HG02840 (cell line): ENCODE data around the gene CBX6.
"Not testable (repeated sequence)": the region's sequence is repeated elsewhere in the genome, so short reads cannot be mapped to it uniquely, and the experiment has no call there.

Experiments
- ATAC-seq: cut with Tn5 transposase; IDR thresholded peaks from one replicate; pipeline ENCODE4 v1.9.1; 2021; ENCODE audit warnings: mild to moderate bottlenecking, moderate library complexity, moderate number of reproducible peaks; ENCODE audit not compliant: unreplicated experiment, low FRiP score

Gene CBX6

DNA sequence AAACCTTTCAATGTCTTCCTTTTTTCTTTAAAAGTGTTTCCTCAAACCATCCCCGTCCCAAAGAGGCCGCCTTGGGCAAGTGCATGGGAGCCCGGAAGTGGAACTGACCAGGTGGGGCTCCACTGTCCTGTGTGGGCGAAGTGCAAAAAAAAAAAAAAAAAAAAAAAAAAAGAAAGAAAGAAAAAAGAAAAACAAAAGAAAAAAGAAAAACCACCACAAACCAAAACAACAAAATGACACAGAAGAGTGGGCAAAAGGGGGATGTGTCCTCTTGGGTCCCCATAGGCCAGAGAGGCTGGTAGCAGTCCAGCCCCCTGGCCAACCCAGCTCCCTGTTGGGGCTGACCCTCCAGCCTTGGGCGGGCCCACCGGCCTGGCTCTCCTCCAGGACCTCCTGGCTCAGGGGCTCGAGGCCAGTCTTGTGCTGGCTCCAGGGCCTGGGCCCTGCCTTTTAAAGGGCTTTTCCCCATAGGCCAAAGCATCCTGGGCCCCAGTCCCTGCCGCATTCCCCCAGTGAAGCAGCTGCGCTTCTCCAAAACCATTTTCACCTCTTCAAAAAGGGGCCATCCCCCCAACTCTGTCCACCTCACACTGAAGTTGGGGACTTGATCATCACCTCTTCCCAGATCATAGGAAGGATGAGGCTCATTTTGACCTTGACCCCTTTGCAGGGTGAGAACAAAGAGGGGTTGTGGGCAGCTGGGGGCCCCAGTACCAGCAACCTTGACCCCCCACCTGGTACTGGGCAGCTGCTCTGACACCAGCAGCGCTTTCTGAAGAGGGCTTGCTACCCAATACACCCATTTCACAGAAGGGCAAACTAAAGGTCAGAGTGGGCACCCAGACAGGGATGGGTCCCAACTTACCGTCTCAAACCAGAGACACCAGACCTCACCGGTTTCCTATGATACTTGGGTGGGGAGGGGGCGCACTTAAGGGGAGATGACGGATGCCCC, 9.4 kb downstream of the CBX6 start:
- ATAC-seq, result no peak

DNA sequence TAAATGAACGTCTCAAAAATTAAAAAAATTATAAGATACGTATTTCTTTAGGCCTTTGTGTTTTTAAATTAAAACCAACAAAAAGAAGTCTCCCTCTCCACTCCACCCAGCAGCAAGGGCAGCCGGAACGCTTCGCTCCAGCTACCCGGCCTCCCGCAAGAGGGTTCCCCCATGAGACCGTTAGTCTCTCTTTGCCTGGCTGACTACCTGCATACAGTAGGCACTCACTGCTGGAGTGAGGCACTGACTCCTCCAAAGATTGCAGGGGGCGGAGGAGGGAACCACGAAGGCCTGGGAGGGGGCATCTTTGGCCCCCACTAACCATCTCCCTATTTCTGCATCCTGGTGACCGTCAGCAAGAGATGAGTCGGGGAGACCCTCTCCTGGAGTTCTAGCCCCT, 10.1 kb downstream of the CBX6 start:
- ATAC-seq, result no peak

DNA sequence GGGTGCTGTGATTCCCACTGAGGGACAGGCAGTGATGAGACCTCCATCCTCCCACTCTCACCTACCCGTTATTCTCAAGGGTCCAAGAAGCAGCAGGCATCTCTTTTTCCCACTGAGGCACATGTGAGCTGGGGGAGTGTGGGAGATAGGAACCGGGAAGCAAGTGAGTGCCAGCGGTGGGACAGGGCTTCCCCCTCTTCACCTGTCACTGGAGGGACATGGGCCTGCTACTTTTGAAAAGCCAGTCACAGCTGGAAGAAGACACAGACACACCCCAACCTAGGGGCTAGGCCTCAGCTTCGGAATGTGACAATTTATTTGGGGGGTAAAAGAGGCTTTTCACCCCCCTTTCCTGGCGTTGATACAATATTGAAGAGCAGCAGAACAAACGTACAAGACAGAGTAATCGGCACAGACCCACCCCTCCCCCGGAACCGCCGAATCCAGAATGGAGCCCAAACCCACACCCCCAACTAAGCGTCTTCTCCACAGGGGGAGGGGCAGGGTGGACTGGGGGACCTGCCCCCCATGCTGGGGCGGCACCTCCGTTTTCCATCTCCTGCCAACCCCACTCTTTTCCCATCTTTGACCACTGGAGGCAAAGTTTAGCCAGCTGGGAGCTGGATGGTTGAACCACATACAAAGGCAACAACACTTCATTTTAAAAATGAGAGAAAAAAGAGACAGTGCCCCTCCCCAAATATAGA, 10.7 kb downstream of the CBX6 start:
- no peak for ATAC-seq

DNA sequence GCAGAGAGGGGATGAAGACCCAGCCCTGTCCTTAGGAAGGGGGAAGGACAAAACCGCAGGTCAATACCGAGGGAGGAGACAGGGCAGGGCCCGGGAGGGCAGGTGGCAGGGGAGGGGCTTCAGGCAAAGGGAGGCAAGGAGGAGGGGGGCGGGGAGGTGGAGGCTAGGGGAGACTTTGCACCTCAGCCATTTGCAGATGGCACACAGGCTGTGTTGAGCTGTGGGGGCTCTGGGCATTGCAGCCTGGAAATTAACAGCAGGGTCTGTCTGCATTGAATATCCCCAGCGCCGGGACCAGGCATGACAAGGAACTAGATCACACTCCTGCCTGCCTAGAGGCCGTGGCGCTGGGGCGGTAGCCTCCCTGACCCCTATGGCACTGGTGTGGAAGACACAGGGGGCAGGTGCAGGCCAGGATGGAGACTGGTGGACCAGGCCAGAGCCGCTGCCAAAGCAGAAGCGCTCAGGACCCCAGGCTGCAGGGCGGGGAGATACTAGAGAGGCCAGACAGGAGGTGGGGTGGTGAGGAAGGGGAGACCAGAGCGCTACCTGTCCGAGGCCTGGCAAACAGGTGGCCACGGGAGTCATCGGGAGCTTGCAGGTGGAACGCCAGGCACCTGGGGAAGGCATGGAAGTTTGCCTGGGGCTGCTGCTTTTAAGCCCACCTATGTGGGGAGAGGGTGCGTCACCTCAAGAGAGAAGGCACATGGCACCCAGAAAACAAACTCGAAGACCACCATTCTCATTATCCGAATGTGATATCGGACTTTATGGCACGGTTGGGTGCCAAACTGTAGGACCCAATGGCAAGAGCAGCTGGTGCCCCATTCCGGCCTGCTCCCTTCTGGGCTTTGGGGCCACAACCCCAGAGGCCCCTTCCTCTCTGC, 11.5 kb downstream of the CBX6 start:
- no peak for ATAC-seq

DNA sequence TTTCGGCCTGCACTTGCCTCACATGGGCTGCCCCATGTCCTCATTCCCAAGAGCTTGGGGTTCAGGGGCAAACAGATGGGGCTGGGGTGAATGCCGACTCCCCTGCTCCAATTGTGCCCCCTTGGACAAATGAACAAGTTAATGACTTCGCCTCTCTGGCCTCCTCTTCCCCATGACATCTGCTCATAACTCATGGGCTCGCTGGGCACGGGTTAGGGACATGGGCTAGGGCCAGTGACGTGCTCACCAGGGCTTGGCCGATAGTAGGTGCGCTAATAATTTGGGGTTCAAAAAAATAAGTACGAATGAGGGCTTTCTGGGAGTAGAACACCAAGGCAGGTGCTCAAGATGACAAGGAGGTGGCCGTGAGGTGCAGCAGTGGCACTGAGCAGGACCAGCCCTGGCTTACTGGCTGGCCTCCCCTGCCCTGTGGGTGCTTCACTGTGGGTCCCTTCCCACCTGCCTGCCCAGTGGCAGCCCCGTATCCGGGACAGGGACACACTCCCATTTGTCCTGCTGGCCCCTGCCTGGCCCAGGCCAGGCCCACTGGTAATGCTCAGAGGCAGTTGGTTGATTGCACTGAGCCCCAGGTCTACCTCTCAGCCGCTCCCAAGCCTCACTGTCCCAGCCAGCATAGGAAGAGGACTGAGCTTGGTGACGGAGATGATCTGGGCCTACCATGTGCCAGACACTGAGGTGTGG, 12.3 kb downstream of the CBX6 start:
- no peak for ATAC-seq

DNA sequence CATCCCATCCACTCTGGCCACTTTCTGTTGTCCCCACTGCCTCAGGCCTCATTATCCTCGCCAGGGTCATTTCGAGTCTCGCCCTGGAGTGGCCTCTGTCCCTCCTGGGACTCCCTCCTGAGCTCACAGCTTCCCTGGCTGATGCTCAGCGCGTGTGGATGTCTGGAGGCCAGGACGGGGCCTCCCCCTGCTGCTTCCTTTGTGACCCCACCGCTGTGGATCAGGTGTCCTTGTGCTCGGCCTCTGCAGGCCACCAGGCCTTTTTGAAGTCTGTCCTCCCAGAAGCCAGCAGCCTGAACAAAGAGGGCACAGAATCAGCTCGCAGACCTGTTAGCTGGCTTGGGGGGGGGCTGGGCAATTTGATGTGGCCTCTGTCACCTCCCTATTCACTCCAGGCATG, 13.5 kb downstream of the CBX6 start:
- ATAC-seq, result no peak

DNA sequence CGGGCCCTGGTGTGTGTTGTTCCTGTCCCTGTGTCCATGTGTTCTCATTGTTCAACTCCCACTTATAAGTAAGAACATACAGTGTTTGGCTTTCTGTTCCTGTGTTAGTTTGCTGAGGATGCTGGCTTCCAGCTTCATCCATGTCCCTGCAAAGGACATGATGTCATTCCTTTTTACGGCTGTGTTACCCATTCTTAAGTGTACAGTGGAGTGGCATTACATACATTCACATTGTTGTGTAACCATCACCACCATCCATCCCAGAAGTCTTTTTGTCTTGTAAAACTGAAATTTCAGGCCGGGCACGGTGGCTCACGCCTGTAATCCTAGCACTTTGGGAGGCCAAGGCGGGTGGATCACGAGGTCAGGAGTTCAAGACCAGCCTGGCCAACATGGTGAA, 17.5 kb downstream of the CBX6 start:
- ATAC-seq, result not testable (repeated sequence)

DNA sequence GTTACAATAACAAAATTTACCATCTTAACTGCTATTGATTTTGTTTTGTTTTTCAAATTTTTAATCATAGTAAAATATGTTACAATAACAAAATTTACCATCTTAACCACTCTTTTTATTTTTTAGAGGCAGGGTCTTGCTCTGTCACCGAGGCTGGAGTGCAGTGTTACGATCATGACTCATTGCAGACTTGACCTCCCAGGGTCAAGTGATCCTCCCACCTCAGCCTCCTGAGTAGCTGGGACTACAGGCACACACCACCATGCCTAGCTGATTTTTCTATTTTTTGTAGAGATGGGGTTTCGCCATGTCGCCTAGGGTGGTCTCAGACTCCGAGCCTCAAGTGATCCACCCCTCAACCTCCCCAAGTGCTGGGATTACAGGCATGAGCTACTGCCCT, 18.1 kb downstream of the CBX6 start:
- not testable (repeated sequence) for ATAC-seq

DNA sequence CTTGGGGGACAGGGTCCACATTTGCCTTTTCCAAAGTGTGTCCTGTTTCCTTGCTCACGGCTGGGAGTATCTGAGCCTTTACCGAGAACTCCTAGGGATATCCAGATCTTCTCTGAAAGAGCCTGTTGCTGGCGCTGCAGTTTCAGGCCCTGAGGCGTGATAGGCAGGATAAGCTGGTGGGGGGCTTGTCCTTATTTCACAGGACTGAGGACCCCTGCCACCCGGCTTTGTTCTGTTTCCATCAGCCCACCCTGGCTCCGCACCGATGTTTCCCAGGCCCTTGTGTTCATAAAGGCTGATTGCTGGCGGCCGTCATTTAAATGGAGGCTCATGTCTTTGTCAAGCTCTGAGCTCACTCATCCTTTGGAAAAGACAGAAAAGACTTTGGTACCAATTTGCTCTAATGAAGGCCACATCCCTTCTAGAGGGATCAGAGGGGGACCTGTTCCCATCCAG, 18.8 kb downstream of the CBX6 start:
- ATAC-seq, result no peak

DNA sequence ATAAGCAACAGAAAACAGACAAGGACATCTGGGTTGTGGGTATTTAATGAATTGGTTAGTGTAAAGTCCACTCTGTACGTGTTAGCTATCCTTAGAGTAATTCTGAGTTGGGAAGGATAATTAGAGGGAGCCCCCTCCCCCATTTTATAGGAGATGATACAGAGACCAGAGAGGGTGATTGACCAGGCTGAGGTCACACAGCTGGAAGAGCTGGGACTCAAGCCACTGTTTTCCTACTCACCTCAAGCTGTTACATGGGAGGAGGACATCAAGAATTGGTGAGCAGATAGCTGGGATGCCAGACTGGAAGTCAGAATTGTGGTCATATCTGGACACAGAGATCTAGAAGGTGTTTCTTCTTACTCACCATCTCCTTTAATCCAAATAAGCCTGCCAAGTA, 19.5 kb downstream of the CBX6 start:
- ATAC-seq, result no peak

DNA sequence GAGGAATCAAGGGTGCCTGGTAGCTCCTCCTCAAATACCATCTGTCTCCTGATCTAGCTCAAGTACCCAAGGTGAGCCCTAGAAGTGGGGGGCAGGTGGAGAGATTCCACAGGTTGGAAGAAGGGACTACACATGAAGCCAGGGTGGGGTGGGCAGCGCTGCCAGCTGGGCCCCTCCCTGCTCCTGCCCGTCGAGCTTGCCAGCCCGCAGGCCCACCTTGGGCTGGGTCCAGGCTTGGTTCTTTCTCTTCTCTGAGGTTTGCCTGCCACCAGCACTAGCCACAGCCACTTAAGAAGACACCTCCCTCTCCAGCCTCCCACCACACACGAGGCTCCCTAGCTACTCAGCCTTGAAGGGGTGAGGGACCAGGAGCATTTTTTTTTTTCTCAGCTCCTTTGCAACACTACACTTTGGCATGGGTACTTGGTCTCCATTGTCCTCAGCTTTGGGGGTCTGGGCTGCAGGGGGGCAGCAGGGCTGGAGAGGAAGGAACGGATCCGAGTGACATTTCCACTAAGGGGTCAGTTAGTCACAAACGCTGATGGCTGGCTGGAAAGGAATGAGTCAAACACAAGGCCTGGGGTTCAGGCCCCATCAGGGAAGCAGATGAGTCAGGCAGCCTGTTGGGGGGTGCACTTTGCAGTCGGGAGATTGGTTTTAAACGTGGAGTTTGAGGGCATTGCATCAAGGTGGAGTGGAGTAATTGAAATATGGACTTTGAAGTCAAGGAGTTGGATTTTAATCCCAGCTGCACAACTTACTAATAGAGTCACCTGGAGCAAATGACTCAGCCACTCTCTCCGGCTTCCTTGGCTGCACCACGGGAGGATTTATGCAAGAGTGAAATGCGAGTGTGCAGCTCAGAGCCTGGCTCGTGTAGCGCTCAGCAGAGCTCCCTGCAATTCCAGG, 20.8 kb downstream of the CBX6 start:
- ATAC-seq, result no peak

DNA sequence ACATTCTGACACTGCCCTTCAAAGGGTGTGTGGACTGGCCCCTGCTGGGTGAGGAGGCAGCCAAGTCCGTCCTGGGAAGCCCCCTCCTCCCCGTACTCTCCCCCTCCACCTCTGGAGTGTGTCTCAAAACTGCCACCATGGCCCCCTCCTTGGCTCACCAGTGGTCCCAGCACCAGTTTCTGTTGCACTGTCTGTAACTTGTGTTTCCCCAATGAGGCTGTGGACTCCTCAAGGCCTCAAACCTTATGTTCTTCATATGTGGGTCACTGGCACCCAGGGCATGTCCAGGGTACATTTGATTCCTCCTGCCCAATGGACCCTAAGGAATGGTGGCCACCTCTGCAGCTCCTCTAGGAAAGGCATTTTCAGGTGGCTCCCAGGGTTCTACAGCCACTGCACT, 21.6 kb downstream of the CBX6 start:
- ATAC-seq, result no peak

DNA sequence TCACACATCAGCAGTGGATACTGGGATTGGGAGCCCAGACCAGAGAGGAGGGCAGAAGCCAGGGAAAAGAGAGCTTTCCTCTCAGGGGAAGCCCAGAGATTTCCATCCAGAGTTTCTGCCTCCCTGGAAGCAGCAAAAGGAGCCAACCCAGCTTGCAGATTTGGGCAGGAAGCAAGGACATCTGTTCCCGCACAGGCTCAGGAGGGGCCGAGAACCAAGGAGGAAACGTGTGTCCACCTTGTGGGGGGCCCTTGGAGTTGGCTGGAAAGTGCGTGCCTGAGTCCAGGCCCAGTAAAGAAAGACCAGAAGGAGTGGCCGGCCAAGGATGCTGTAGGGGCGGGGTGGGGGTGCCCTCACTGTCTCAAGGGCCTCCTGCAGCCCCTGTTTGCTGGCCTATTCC, 22.2 kb downstream of the CBX6 start:
- no peak for ATAC-seq

DNA sequence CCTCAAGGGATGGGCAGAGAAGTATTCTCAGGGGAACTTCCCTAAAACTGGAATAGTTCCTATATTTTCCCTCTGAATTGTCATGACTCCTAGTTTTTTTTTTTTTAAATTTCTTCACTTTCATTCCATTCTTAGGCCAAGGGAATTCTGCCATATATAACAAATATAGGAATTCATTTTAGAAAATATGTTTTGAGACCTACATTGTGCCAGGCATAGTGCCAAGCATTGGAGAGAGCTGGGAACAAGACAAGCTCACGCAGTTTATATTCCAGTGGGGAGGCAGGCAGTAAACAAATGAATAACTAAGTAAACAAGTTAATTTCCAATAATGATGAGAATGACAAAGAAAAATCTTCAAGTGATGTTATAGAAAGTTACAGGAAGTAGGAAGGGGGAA, 25.6 kb downstream of the CBX6 start:
- no peak for ATAC-seq

DNA sequence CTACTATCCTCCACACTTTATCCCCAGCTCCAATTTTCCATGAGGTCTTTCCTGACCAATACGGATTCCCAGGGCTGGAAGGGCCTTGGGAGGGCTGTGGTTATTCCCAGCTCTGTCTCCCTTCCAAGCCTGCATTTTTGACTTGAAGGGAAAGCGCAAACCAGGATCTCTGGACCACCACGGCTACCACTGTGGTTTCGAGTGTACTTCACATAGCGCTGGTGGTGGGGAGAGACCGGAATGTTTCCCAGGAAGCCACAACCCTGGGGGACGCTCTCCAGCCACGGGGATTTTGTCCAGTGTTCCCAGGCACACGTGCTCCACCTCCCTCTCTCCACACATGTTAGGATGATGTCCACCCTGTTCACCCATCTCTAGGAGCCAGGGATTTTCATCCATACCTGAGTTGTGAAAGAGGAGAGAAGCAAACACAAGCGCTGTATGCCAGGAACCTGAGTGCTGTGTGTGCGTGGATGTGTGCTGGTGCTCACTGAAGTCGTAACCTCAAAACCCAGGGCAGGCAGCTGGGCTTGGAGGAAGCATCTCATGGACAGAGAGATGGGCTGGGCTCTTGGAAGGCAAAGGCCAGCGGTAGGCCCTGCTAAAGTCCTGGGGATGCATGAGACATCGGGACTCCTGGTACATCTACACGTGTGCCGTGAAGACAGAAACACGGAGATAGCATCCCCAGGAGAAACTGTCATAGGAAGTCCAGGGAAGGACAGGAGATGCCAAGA, 26.8 kb downstream of the CBX6 start:
- no peak for ATAC-seq

DNA sequence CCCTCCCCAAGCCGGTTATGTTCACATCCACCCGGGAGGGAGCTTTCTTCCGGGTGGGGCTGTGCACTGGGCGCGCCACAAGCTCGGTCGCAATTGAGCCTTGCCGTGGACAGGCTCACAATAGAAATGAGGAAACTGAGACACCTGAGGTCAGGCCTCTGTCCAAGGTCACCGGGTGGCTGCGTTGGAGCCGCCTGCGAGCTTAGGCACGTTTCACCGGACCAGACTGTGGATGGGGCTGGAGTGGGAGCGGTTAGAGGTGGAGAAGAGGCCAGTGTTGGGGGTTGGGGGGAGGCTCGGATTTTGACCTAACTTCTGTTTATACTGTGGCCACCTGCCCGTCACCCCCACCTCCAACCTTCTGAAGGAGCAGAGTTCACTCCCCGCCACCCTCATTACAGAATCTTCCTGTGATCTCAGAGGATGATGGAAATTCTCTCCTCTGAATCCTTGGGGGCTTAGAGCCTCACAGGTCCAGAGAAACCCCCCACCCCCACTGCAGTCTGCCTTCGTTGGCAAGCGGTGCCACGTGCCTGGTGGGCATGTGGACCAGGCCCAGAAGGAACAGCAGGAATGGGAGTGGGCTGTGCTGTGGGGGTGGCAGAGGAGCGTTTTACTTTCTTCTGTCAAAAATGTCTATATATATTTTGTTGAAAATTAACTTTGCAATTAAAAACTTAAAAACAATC, 27.6 kb downstream of the CBX6 start:
- no peak for ATAC-seq

DNA sequence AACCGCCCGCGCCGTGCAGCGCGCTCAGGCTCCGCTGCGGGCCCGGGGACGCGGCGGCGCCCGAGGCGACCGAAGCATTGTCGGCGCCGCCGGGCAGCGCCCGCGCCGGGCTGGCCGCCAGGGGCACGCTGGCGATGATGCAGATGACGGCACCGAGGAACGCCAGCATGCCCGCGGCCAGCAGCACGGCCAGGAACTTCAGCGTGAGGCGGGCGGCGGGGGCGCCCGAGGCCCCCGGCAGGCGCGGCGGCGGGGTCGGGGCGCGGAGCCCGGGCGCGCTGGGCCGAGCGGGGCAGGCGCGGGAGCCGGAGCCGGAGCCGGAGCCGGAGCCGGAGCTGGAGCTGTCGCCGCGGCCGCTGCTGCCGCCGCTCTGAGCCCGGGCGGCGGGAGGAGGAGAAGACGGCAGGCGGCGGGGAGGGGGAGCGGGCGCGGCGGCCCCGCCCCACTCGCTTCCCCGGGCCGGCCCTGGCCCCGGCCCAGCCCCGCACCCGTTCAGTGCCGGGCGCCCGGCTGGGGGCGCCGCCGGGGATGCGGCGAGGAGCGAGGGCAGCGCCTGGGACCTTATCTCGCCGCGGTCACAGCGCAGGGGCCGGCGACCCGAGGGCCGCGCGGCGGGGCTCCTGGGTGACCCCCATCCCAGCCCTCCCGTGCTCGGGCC, 28.2 kb downstream of the CBX6 start, which contains the start of gene NPTXR:
Gene NPTXR, minus strand, starts transcription at position 372 of the 658 bp plus-strand sequence.
- no peak for ATAC-seq
